Gastrocnemius medialis (tissue), 4 donors: Measurements from ENCODE around the gene MOSPD3.

Source experiments
- CTCF ChIP-seq, 5 experiments: fragments of 450-650 bp in 3 of 5; fragments of 200-600 bp in 2 of 5; sonication (generic) in 2 of 5; IDR thresholded peaks in 4 of 5; conservative IDR thresholded peaks in 1 of 5; 1 replicate in 4 of 5; 2 replicates in 1 of 5; pipeline ENCODE4 v1.5.1; 2016 to 2019; ENCODE audit warnings: antibody characterized with exemption in 5 of 5, mild to moderate bottlenecking in 3 of 5, moderate library complexity in 3 of 5
- POLR2A ChIP-seq, 2 donors: fragments of 450-650 bp; IDR thresholded peaks; one replicate each; pipeline ENCODE4 v1.6.1; 2017; ENCODE audit warnings: antibody characterized with exemption in 2 of 2, mild to moderate bottlenecking in 2 of 2, moderate library complexity in 2 of 2

GRCh38 chr7:100595188-100595587, 17.2 kb upstream of the MOSPD3 start:
- TF ChIP-seq CTCF (IDR thresholded peaks at IDR 0.05 in 4 of 5, conservative IDR thresholded peaks at IDR 0.05 in 1 of 5) (no peak), POLR2A (IDR thresholded peaks at IDR 0.05) (no peak)
